ENCODE results near the gene CRB3.
"Not testable (repeated sequence)": the region's sequence is repeated elsewhere in the genome, so short reads cannot be mapped to it uniquely, and the experiment has no call there.

The CRB3 gene, protein sequence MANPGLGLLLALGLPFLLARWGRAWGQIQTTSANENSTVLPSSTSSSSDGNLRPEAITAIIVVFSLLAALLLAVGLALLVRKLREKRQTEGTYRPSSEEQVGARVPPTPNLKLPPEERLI

DNA sequence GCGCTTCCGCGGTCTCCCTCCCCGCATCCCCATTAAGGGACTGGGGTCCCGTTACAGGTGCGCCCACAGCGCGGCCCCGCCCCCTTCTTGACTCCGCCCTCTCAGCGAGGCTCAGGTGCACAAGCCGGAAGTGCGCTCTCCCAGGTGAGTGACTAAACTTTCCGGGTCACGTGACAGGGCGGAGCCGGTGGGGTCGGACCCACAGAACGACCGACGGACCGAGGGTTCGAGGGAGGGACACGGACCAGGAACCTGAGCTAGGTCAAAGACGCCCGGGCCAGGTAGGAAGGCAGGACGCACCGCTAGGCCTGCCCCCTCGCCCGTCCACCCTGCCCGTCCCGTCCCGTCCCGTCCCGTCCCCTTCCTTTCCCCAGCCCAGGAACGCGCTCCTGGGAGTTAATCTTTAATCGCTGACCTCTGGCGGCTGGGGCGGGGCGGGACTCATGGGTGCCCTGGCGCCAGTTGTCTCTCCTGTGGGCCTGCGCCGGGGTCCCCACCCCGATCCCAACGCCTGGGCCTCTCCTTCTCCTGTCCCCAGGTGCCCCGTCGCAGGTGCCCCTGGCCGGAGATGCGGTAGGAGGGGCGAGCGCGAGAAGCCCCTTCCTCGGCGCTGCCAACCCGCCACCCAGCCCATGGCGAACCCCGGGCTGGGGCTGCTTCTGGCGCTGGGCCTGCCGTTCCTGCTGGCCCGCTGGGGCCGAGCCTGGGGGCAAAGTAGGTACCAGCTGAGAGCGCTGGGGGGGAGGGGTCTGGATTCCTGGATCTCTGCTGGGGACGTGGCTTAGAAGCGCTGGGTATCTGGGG is at the start of gene CRB3:
TSS of gene CRB3 (plus strand) at position 202 of the 804 bp plus-strand sequence. CDS start at position 633, 431 bp downstream.
- DNase-seq, result no peak

GRCh38 chr19:6414793-6415590 is 49.1 kb upstream of the CRB3 start:
- DNase-seq, result no peak

- no peak for DNase-seq
These were observed 48.4 kb upstream of the CRB3 start for GRCh38 chr19:6415591-6416190.

DNA sequence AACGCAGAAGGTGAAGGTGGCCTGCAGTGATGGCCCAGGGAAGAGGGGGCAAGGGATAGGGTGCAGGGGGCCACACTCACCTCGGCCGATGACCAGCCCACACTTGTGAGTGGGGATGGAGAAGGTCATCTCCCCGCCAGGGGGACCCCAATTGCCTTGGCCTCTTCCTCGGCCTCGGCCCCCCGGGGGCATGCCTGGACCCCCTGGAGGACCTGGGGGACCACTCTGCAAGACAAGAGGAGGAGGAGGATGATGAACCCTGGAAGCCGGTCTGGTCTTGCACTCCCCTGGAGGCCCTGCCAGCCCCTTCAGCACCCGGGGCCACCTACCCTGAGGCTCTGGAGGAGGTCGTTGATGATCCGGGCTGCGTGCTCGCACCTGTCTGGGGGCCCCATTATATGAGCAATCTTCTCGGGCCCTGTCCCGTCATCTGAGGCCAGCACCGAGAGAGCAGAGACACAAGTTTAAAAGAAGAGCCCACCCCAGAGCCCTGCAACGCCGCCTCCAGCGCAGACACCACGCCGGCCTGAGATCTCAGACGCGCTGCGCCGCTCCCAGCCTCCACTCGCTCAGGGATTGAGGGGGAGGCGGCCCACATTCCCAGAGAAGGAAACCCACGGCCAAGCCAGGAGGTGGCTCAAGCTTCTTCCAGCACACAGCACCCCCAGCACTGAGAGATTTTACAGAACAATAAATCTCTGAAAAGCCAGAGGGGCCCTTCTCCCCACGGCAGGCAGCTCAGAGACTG is 47.2 kb upstream of the CRB3 start:
- no peak for DNase-seq

- no peak for DNase-seq
These were observed 46.1 kb upstream of the CRB3 start for GRCh38 chr19:6417713-6418561.

GRCh38 chr19:6418562-6418932 is 45.5 kb upstream of the CRB3 start:
- DNase-seq, result no peak

- DNase-seq, result no peak
These were observed 42.7 kb upstream of the CRB3 start for GRCh38 chr19:6421075-6422014.

DNA sequence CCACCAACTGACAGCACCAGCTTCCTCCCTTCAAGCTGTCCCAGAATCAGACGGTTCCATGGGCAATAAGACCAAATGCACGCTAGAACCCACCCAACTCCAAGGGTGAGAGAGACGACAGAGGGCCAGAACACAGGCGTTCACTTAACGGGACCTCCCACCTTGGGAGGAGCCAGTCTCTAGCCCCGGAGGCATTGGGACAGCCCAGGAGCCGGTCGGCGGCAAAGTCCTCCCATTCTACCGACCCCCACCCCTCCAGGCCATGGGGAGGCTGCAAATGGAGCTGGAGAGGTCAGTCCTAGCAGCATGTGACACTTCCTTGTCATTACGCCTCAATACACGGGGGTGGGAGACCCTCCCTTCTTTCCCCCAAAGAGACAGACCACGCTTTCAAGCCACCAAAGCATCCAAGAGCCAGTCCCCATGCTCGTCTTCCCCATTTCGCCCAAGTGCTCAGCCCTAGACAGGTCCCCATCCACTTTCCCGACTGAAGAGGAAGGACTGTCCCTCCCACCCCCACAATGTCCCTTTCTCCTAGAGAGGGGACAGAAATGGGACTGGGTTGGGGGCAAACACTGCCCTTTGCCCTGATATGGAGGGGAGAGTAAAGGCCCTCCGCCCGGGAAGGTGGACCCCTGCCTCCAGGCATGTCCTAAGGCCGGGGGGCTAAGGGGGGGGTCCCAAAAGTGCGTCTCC is 40.4 kb upstream of the CRB3 start:
- DNase-seq, result no peak

DNA sequence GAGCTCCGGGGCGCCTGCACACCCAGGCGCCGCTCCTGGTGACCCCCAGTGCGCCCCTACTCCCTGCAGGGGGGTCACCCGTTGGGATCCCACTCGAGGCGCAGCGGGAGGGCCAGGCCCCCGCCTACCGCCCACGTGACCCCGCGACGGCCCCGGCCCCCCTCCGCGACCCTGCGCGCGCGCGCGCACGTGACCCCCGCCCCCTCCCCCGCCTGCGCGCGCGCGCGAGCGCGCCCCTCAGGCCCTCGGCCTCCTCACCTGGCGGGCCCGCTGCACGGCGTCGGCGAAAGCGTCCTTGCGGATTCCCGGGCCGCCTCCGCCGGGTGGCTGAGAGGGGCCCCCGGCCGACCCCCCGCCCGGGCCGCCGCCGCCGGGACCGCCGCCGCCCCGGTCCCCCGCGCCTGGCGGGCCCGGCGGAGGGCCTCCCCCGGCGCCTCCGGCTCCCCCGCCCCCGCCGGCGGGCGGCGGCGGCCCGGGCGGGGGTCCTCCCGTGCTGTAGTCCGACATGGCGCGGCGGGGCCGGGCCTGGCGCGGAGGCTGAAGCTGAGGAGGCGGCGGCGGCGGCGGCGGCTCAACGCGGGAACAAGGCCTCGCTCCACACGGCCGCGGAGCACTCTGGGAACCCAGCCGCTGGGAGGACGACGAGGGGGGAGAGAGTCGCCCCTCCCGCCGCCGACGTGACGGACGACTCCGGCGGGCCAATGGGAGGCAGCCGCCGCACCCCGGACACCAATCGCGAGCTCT is 39.7 kb upstream of the CRB3 start, which contains the start of gene KHSRP:
TSS of gene KHSRP (minus strand) at position 617 of the 744 bp plus-strand sequence. CDS start at position 507, 110 bp downstream.
- DNase-seq, result no peak

- peak; percentile 100 for DNase-seq
These were observed 38.9 kb upstream of the CRB3 start for GRCh38 chr19:6424939-6425731.

DNA sequence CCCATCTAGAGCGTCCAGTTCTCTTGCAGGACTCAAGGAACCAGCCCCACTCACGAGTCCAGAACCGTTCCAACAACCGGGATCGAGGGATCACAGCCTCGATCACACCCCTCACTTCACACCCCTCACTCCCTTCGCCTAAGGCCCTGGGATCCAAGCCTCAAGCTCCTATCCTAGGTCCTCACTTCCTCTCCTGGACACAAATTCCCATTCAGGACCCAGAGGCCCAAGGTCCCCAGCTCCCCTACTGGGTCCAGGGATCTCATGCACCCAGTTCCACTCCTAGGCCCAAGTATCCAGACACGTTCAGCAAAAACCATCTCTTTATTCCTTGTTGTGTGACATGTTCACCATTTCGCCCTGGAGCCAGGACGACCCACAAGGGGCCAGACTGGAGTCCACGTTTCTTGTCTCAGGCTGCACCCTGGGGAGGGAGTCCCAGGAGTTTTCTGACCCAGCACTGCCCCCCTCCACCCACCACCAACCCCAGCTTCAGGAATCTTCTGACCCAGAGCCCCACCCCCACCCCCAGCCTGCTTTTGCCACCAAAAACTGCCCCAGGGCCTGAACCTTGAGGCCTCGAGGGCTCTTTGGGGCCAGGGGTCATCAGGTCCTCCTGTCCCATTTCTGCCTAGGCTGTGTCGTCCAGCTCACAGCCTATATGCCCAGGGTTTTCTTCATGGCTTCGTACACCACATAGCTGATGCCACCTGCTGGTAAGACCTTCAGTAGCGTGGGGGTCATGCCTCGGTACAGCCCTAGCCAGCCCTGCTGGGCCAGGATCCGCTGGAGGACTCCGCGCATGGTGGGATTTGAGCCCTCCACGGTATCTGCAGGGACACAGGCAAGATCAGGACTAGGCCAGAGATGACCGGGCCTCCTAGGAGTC is 38.1 kb upstream of the CRB3 start:
- DNase-seq, result no peak

GRCh38 chr19:6427131-6427530 is 36.9 kb upstream of the CRB3 start:
- no peak for DNase-seq

DNA sequence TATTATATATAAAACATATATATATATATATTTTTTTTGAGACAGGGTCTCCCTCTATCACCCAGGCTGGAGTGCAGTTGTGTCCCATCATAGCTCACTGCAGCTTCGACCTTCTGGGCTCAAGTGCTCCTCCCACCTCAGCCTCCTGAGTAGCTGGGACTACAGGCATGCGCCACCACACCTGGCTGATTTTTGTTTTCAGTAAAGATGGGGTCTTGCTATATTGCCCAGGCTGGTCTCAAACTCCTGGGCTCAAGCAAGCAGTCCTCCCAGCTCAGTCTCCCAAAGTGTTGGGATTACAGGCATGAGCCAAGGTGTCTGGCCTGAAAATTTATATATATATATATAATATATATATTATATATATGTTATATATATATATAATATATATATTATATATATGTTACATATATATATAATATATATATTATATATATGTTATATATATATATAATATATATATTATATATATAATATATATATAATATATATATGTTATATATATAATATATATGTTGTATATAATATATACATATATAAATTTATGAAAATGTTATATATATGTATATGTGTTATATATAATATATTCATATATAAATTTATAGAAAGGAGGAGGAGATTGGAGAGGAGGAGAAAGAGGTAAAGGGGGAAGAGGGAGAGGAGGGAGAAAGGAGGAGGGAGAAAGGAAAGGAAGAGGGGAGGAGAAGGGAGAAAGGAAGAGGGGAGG is 35.2 kb upstream of the CRB3 start:
- DNase-seq, result not testable (repeated sequence)

- no peak for DNase-seq
These were observed 34.5 kb upstream of the CRB3 start for GRCh38 chr19:6429419-6430221.

GRCh38 chr19:6431891-6432290 is 32.2 kb upstream of the CRB3 start:
- no peak for DNase-seq
